HG03025 (cell line): ENCODE results near the gene GALNT2.

Experiments
- ATAC-seq: cut with Tn5 transposase; IDR thresholded peaks from one replicate; pipeline ENCODE4 v1.9.1; 2021; ENCODE audit warnings: mild to moderate bottlenecking, moderate library complexity; ENCODE audit not compliant: unreplicated experiment, low FRiP score

GALNT2 gene

GRCh38 chr1:230322421-230322756 is 255.4 kb downstream of the GALNT2 start:
- ATAC-seq = no peak

GRCh38 chr1:230322967-230323547 is 256.0 kb downstream of the GALNT2 start:
- no peak for ATAC-seq

- no peak for ATAC-seq
Measured at GRCh38 chr1:230323686-230324085, 256.6 kb downstream of the GALNT2 start.

GRCh38 chr1:230326971-230327891 is 260.2 kb downstream of the GALNT2 start:
- no peak for ATAC-seq

- ATAC-seq = no peak
Measured at GRCh38 chr1:230327892-230328284, 260.9 kb downstream of the GALNT2 start.

GRCh38 chr1:230328342-230329015 is 261.4 kb downstream of the GALNT2 start:
- no peak for ATAC-seq

GRCh38 chr1:230330157-230330556 is 263.1 kb downstream of the GALNT2 start:
- ATAC-seq = no peak
